SW 1271 (cell line): ENCODE results near the gene EXOC3L1.

Experiments used
- DNase-seq, 2 experiments: peaks; one replicate each; lab custom pipeline; 2025; lab: John Stamatoyannopoulos, UW

The EXOC3L1 gene

DNA sequence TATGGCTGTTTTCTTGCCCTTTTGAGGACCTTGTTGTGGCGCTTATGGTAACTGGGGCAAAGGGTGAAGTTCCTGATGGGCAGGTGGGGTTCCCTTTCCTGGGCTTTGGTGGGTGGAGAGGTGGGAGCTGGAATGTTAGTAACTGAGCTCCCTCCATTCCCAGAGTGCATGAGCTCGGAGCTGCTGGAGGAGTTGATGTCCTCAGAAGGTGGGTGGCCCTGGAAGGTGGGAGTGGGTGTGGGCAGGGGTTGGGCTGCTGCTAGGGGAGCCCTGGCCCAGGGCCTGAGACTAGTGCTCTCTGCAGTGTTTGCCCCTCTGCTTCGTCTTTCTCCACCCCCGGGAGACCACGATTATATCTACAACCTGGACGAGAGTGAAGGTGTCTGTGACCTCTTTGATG is 7.8 kb upstream of the EXOC3L1 start:
- no peak for DNase-seq

DNA sequence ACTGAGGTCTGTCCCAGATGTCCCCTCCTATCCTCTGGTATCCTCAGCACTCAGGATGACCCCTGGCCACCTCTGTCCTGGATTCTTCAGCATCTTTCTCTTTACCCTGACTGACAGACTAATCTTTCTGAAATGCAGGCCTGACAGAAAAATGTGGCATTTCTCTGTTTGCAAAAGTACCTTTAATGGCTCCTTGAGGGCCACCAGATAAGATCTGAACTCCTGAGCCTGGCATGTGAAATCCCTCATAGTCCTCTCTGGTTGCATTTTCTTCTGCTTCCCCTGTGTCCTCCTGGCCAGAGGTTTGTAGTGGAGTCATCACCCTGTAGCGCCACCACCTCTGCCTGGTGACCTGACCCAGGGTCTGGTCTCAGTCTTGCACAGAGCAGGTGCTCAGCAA is 6.9 kb upstream of the EXOC3L1 start:
- DNase-seq: no peak

GRCh38 chr16:67195676-67196075 is 5.7 kb upstream of the EXOC3L1 start:
- DNase-seq: no peak

DNA sequence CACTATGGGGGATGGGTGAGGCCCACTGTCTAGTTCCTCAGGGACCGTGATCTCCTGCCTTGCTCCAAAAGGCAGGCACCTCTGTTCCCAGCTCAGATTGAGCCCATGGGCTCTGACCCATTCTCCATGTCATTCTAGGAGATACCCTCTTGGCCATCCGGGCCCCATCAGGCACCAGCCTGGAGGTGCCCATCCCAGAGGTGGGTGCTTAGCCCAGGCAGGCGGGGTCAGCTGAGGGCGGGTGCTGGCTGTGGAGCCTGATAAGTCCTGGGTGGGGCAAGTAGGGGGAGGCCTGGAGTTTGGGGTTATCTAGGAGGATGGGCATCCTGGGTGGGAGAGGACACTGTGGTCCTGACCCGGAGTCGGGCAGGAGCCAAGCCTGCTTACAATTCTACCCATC is 4.3 kb upstream of the EXOC3L1 start:
- DNase-seq: no peak

DNA sequence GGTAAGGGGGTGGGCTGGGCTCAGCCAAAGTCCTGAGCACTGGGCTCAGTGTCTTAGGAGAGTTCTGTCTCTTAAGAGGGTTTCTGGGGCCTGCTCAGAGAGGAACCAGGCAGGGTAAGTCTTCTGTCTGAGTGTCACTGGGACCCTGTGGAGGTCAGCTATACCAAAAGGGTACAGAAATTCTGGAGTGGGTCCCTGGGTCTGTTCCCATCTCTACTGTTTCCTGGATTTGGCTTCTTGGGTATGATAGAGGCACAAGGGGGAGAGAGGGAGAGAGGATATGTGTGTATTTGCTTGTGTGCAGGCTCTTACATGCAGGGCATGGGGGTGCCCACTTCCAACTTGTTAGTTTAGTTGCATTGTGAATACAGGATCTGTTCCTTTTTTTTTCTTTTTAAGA is 3.6 kb upstream of the EXOC3L1 start:
- no peak for DNase-seq

DNA sequence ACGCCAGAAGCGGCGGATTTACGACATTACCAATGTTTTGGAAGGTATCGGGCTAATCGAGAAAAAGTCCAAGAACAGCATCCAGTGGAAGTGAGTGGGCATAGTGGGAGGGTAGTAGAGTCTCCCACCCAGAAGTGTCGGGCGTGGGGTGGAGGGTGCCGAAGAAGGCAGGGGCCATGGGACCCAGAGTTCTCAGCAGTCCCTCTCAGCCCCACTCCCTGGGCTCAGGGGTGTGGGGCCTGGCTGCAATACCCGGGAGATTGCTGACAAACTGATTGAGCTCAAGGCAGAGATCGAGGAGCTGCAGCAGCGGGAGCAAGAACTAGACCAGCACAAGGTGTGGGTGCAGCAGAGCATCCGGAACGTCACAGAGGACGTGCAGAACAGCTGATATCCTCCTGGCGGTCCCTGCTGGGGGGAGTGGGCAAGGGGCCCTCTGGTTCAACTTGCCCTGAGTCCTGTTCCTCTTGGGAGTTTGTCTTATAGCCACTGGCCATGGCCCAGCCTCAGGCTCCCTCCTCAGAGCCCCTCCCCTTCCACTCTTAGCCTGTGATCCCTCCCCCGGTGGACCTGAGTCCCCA is 2.9 kb upstream of the EXOC3L1 start:
- no peak for DNase-seq

DNA sequence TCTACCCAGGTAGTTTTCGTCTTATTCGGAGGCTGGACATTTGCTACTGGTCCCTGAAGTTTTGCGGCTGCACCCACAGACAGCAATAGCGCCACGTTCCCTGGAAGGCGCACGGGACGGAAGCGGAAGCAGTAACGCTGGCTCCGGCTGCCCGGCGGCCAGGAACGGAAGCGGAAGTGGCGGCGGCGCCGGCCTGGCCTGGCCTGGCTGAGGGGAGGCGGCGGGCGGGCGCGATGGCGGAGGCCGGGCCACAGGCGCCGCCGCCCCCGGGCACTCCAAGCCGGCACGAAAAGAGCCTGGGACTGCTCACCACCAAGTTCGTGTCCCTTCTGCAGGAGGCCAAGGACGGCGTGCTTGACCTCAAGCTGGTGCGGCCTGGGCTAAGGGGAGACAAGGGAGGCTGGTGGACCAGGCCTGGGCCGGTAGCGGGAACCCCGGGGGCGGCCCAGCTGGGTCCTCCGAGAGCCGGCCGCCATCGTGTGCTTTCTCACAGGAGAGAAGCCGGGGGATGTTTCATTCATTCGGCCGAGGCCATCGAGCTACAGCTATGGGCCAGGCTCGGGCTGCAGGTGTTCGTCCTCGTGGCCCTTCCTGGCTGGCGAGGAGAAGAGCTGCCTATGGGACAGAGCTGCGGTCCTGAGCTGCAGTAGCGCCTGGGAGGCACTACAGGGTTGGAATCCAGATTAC is 2.2 kb upstream of the EXOC3L1 start, which contains the start of gene E2F4:
Gene E2F4, plus strand, starts transcription at position 161 of the 687 bp plus-strand sequence. Its CDS starts 73 bp downstream, at position 234.
- DNase-seq: peak; percentile 78 to 87

GRCh38 chr16:67191411-67191994 is 1.6 kb upstream of the EXOC3L1 start:
- no peak for DNase-seq

DNA sequence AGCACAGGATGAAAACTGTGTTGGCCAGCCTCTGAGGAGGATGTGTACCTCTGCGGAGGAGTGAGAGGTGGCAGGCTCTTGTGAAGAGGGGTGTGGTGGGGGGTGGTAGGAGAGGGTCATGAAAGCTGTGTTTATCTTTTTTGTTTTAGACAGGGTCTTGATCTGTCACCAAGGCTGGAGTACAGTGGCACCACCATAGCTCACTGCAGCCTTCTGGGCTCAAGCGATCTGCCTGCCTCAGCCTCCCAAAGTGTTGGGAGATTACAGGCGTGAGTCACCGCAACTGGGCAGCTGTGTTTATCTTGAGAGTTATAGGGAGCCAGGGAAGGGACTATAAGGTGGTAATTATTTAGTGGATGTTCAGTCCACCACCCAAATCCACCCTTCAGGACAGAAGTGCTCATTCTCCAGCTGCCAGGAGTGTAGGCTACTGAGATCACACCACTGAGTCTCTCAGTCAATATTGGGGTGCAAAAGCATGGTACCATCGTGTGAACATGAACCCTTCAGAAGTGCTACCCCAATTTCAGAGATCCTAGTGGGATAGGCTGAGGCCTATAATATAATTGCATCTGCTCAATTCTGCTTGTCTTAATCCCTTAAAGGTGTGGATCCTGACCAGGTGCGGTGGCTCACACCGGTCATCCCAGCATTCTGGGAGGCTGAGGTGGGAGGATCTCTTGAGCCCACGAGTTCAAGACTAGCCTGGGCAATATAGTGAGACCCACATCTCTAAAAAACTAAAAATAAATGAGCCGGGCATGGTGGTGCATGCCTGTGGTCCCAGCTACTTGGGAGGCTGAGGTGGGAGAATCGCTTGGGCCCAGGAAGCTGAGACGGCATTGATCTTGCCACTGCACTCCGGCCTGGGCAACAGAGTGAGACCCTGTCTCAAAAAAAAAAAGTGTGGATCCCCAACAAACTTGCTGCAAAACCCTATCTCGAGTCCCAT is 788 bp upstream of the EXOC3L1 start:
- no peak for DNase-seq

- no peak for DNase-seq
Observed at GRCh38 chr16:67188798-67189197, 1.1 kb downstream of the EXOC3L1 start.

GRCh38 chr16:67188323-67188722 is 1.6 kb downstream of the EXOC3L1 start:
- no peak for DNase-seq

DNA sequence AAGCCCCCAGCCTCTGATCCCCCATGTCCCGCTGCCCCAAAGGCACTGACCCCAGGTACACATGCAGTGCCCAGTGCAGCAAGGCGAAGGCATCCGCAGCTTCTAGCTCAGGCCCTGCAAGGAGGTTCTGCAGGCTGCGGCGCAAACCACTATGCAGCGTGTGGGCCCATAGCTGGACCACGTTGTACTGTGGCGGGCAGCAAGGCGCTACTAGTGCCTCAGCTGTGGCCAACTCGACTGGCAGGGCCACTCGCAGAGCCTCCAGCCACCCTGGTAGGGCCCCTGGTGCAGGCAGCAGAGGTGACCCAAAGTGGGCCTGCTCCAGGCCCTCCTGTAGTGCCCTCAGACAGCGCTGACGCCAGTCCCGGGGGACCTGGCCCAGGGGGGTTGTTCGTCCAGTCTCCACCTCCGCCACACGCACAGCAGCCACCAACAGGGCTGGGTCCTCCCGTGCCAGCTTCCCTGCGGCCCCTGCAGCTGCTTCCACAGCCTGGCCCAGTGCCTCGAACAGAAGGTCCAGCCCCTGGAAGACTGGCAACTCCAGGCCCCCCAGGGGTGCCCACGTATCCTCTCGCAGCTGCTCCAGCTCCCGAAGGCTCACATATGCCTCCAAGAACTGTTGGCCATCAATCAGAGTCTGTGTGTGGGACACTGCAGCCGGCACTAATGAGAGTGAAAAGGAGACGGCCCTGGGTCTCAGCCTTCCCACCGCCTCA is 2.6 kb downstream of the EXOC3L1 start:
- DNase-seq: no peak

GRCh38 chr16:67186550-67186950 is 3.4 kb downstream of the EXOC3L1 start:
- no peak for DNase-seq

GRCh38 chr16:67185651-67186134 is 4.2 kb downstream of the EXOC3L1 start:
- no peak for DNase-seq

GRCh38 chr16:67184995-67185650 is 4.8 kb downstream of the EXOC3L1 start:
- DNase-seq: peak in 1 of 2 experiments; percentile 72

DNA sequence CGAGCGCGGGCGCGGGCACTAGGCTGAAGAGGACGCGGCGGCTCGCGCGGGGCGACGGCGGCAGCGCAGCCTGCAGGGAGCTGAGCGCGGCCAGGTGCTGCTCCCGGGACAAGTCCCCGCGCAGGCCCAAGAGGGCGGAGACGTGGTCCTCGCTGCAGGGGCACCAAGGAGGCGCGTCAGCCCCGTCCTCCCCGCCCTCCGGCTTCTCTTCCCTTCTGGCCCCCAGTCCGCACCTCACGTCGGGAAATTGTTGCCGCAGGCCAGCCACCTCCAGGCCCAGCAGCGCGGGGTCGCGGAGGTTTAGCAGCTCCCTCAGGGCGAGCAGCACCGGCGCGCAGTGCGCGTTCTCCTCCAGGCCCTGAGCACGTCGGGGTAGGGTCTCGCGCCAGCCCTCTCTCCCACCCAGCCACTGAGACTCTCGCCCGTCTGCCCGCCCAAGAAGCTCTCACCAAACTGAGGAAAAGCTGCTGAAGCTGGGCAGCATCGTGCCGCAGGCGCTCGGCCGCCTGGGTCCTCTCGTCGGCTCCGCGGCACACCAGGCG is 5.4 kb downstream of the EXOC3L1 start:
- DNase-seq: no peak

DNA sequence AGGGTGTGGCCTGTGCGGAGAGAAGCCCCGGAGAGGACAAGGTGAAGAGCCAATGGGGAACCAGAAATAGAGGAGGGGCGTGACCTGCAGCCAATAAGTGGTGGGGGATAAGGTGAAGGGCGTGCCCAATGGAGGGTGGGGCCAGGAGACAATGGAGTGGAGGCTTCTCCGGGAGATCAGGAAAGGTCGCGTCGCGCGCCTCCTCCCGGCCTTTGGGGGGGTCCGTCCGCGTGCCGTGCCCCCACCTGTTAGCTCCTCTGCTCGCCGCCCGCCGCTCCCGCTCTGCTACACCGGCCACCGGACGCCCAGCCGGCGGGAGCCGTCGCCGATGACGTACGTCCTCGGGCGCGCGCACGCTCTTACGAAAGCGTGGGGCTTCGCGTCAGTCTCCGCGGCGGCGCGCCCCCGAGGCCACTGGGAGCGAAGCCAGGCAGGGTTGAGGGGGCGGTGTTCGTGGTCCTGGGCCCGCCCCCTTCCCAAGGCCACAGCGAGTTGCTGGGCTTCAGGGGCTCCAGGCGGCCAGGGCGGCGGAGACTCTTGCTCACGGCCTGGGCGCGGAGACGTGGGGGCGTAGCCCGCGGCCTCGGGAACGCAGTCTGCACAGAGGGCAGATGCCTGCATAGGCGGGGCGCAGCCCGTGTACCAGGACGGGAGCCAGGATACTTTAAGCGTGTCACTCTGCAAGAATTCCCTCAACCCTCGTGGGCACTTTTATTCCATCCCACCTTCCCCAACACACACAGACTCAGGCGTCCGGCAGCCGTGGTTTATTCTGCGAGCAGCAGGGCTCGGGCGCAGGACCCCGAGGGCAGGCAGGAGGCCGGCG is 6.1 kb downstream of the EXOC3L1 start, which contains the start of gene MATCAP1:
Gene MATCAP1, minus strand, starts transcription at position 337 of the 826 bp plus-strand sequence. CDS start 3,353 bp downstream, outside the sequence.
- peak; percentile 90 to 98 for DNase-seq

DNA sequence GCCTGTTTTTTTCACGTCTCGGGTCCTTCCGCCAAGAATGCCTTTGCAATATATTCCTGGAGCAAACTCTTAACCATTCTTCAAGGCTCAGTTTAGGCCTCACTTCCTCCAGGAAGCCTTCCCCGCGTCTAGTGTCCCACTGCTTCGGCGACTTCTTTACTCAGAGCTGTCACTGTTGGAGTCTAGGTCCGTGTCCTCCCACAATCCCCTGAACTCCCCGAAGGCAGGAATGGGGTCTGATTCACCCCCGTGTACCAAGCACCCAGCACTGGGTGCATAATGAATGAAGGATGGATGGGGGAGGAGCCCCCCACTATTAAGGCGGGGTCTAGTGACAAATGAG is 6.7 kb downstream of the EXOC3L1 start:
- no peak for DNase-seq

DNA sequence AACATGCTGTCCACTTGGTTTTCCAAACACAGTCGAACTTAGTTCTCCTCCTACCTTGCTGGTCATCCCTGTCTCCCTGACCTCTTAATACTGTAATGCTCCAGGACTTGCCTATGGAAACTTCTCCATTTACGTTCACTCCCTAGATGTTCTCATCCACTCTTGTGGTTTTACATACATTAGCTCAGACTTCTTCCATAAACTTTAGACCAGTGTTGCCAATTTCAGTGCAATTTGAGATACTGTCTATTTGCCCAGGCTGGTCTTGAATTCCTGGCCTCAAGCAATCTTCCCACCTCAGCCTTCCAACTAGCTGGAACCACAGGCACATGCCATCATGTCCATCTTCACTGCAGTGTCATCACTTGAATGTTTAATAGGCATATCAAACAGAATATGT is 7.6 kb downstream of the EXOC3L1 start:
- no peak for DNase-seq

GRCh38 chr16:67181346-67181745 is 8.6 kb downstream of the EXOC3L1 start:
- no peak for DNase-seq
